Body of pancreas (tissue), 4 donors: ENCODE data around the gene HCFC1R1. TPM values are rescaled to one million over a fixed set of nuclear protein-coding genes. Genes with fewer than 3 reads are reported as not detected.
"Not testable (repeated sequence)": the region's sequence is repeated elsewhere in the genome, so short reads cannot be mapped to it uniquely, and the experiment has no call there.

Source experiments
- ATAC-seq: fragments of 150-250 bp; one replicate; pipeline ENCODE4 v1.9.1; 2016
- DNase-seq, 4 donors: peaks; one replicate each; pipeline ENCODE4 v3.0.0-alpha.2; 2019
- H3K27ac ChIP-seq, 4 donors: fragments of 200-600 bp; sonication (generic); 1 replicate in 3 of 4; 2 replicates in 1 of 4; pipeline versions ENCODE4 v1.5.1 to v1.6.1; 2016 to 2019; ENCODE audit warnings: mild to moderate bottlenecking in 1 of 4, mixed read lengths in 1 of 4, moderate library complexity in 1 of 4
- H3K27me3 ChIP-seq, 2 donors: fragments of 200-600 bp; sonication (generic); one replicate each; pipeline ENCODE4 v1.6.0; 2016; ENCODE audit warnings: mild to moderate bottlenecking in 1 of 2
- H3K36me3 ChIP-seq, 2 donors: fragments of 200-600 bp; sonication (generic); replicated peaks in 1 of 2; 2 replicates each; pipeline ENCODE4 v1.5.1; 2016; ENCODE audit warnings: low read depth in 2 of 2; ENCODE audit not compliant: insufficient read depth in 1 of 2
- H3K4me1 ChIP-seq: fragments of 200-600 bp; sonication (generic); one replicate; pipeline ENCODE4 v1.6.0; 2016
- H3K4me3 ChIP-seq, 2 donors: fragments of 200-600 bp; sonication (generic); 1 replicate in 1 of 2; 2 replicates in 1 of 2; pipeline ENCODE4 v1.5.1; 2016 to 2019
- H3K9me3 ChIP-seq, 3 donors: fragments of 200-600 bp; sonication (generic); 1 replicate in 2 of 3; 2 replicates in 1 of 3; pipeline ENCODE4 v1.5.1; 2016
- POLR2A ChIP-seq, 3 donors: fragments of 450-650 bp; IDR thresholded peaks; one replicate each; pipeline ENCODE4 v1.6.1; 2016; ENCODE audit warnings: antibody characterized with exemption in 3 of 3, mild to moderate bottlenecking in 2 of 3
- WGBS, 2 donors: methylation state at CpG; one replicate each; pipeline ENCODE4 v1.1.5; 2017; 5-methylcytosine and 5-hydroxymethylcytosine counted together
- intact Hi-C: fragments of 100-400 bp; cut with DNase I; formaldehyde crosslinking; loops from one replicate; pipeline ENCODE4 v1.15.1; 2023
- total RNA-seq, 2 donors: library from RNA; depleted of rRNA; stranded (reverse); fragments of >200 nt; gene quantifications; one replicate each; pipeline ENCODE4 v1.1.0, GENCODE V29; 2016
- TF ChIP-seq, protein P1 (sequence below), 7 experiments: fragments of 450-650 bp in 4 of 7; fragments of 200-600 bp in 3 of 7; sonication (generic) in 3 of 7; IDR thresholded peaks; one replicate each; pipeline ENCODE4 v1.5.1; 2016 to 2019; ENCODE audit warnings: antibody characterized with exemption in 7 of 7

HCFC1R1 gene, protein sequence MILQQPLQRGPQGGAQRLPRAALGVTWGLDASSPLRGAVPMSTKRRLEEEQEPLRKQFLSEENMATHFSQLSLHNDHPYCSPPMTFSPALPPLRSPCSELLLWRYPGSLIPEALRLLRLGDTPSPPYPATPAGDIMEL
- total RNA-seq: 10 to 100 TPM in 1 of 2 donors, 1 to 10 TPM in 1; 6.9 to 15.3 TPM

DNA sequence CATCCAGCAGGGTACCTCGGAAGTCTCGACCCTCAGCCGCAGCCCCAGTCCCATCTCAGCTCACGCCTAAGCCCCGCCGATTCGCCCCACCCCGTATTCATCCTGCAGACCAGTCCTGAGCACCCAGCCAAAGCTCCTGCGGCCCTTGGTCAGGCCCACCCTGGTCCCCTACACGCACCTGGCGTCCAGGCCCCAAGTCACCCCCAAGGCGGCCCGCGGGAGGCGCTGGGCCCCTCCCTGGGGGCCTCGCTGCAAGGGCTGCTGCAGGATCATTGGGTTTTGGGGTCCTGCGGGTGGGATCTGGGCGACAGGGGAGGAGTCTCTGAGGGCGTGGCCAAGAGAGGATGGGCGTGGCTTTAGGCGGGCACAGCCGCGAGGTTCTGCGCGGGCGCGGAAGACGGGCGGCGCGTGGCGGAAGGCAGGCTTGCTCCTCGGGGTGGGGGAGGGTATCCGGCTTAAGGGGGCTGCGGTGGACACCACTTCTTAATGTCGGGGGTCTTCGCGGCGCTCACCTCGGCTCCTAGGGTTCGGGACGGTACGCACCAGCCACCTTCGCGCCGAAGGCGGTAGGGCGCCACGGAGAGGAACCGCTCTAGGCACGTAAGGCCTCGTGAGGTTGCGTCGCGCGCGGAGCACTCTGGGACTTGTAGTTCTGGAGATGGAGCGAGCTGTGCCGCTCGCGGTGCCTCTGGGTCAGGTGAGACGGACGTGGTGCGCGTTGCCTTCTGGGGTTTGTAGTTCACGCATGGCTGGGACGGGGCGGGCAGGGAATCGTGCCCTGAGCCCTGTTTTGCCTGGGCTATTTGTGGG is at the start of gene HCFC1R1, which contains the start of gene THOC6:
Gene HCFC1R1 (minus strand): TSS at position 274 of the 810 bp plus-strand sequence. CDS start 1 bp downstream, at position 273.
Gene THOC6 (plus strand): TSS at position 367 of the 810 bp plus-strand sequence. CDS start 292 bp downstream, at position 659.
- H3K4me3 ChIP-seq: peak within 1 kb of the TSS in 1 of 2 donors; percentile 16
- WGBS, 2 donors: 1% methylated on average over 19 to 55 of the region's 69 CpGs
- TF ChIP-seq, protein P1, sequence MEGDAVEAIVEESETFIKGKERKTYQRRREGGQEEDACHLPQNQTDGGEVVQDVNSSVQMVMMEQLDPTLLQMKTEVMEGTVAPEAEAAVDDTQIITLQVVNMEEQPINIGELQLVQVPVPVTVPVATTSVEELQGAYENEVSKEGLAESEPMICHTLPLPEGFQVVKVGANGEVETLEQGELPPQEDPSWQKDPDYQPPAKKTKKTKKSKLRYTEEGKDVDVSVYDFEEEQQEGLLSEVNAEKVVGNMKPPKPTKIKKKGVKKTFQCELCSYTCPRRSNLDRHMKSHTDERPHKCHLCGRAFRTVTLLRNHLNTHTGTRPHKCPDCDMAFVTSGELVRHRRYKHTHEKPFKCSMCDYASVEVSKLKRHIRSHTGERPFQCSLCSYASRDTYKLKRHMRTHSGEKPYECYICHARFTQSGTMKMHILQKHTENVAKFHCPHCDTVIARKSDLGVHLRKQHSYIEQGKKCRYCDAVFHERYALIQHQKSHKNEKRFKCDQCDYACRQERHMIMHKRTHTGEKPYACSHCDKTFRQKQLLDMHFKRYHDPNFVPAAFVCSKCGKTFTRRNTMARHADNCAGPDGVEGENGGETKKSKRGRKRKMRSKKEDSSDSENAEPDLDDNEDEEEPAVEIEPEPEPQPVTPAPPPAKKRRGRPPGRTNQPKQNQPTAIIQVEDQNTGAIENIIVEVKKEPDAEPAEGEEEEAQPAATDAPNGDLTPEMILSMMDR (IDR thresholded peaks at IDR 0.05): no peak
- peak; percentile 85 to 88 (median 87) for TF ChIP-seq POLR2A (IDR thresholded peaks at IDR 0.05)
- intact Hi-C loops: no loop called here
- H3K4me1 ChIP-seq: peaks cover 73% of the 10 kb centered on the region
- ATAC-seq (peak; percentile 60), DNase-seq (peak; percentile 98 to 99 (median 99))
- no peaks in the 10 kb centered on the region for H3K27me3 ChIP-seq
- H3K36me3 ChIP-seq: peaks cover 0 to 5% of the 10 kb centered on the region in 2 donors
- peak within 1 kb of the TSS; percentile 98 to 100 (median 100) for H3K27ac ChIP-seq
- no peaks in the 10 kb centered on the region for H3K9me3 ChIP-seq

DNA sequence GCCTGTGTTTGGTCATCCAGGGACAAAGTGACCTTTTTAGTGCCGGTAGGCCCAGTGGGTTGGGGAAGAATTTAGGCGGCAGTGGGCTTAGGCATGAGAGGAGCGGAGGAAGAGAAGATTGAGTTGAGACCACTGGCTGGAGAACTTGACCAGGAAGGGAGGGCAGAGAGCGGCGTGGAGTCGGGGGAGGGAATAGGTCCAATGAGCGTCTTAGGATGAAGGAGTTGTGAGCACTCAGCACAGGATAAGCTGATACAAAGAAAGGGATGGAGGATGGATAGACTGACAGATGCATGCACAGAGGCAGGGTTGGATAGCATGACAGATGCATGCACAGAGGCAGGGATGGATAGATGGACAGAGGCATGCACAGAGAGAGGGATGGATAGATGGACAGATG is 49.7 kb upstream of the HCFC1R1 start:
- no peaks in the 10 kb centered on the region for H3K27me3 ChIP-seq
- intact Hi-C loops: no loop called here
- H3K4me3 ChIP-seq: no peak overlapping the region
- peaks cover 12% of the 10 kb centered on the region for H3K4me1 ChIP-seq
- H3K36me3 ChIP-seq: peaks cover 4 to 5% of the 10 kb centered on the region in 2 donors
- ATAC-seq (no peak), DNase-seq (no peak)
- 80 to 83% methylated on average over 7 of the region's 7 CpGs for WGBS, 2 donors
- TF ChIP-seq, protein P1 (IDR thresholded peaks at IDR 0.05): no peak
- no peak overlapping the region for H3K27ac ChIP-seq
- no peaks in the 10 kb centered on the region for H3K9me3 ChIP-seq

DNA sequence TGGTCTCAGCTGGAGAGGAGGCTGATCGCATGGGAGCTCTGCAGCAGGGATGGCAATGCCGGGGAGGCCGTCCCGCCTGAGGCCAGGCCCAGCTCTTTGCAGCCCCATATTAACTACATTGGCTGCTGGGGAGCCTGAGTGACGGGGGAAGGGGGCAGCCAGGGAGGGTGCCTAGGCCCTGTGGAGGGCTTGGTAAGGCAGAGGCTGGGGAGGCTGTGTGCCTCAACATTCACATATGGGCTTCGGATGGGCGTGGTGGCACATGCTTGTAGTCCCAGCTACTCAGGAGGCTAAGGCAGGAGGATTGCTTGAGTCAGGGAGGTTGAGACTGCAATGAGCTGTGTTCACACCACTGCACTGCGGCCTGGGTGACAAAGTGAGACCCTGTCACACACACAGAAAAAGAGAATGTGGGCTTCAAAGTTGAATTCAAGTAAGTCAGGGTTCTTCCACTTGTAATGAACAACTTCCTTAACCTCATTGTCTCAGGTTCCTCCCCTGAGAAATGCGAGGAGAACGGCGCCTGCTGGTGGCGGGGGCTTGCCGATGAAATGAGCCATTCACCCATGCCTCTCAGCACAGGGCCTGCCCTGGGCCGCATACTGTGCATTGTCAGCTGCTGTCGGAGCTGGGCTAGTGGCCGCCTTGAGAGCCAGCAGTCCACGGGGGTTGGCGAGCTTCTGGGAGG is 49.0 kb upstream of the HCFC1R1 start:
- 39 to 54% methylated on average over 7 to 9 of the region's 18 CpGs for WGBS, 2 donors
- DNase-seq (peak in 1 of 4 donors; percentile 43), ATAC-seq (peak; percentile 30)
- H3K36me3 ChIP-seq, intact Hi-C loops, H3K27me3 ChIP-seq, H3K27ac ChIP-seq, H3K9me3 ChIP-seq, H3K4me3 ChIP-seq: not testable (repeated sequence)
- H3K4me1 ChIP-seq: peaks cover 12% of the 10 kb centered on the region
- TF ChIP-seq, protein P1 (IDR thresholded peaks at IDR 0.05): peak in 1 of 7 experiments; percentile 32

DNA sequence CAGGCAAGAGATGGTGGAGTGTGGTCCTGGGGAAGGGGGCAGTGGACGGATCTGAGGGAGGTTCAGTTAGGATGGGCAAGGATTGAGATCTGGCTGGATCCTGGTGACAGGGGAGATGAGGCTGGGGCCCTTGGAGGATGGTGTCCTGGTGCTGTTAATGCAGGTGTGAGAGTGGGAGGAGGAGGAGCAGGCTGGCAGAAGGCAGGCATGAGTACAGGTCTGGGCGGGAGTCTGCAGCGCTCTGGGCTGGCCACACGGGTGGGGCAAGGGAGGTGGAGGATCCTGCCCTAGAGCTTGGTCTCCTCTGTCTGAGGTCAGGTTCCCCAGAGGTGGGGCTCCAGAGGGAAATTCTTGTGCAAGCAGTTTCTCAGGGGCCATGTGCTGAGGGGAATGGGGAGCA is 48.4 kb upstream of the HCFC1R1 start:
- H3K36me3 ChIP-seq, H3K4me3 ChIP-seq, DNase-seq, H3K9me3 ChIP-seq, intact Hi-C loops, H3K27ac ChIP-seq, H3K27me3 ChIP-seq: not testable (repeated sequence)
- WGBS, 2 donors: 47 to 60% methylated on average over 1 to 4 of the region's 4 CpGs
- H3K4me1 ChIP-seq: peaks cover 16% of the 10 kb centered on the region
- ATAC-seq: peak; percentile 21

DNA sequence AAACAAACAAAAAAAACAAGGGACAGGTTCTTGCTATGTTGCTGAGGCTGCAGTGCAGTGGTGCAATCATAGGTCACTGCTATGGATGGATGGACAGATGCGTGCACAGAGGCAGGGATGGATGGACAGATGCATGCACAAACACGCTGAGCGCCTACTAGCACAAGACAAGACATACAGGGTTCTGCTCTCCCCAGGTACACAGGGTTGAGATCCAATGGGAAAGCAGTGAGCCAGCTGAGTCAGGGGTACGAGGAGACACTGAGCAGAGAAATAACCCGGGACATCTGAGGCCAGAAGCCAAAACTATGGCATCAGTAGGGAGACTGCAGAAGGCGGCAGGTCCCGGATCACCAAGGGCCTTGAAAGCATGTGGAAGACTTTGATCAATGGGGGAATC is 47.9 kb upstream of the HCFC1R1 start:
- DNase-seq: no peak
- H3K36me3 ChIP-seq: peaks cover 4 to 7% of the 10 kb centered on the region in 2 donors
- no peak overlapping the region for H3K4me3 ChIP-seq
- intact Hi-C loops: no loop called here
- H3K27ac ChIP-seq: no peak overlapping the region
- WGBS, 2 donors: 51 to 67% methylated on average over 7 of the region's 7 CpGs
- H3K27me3 ChIP-seq: no peaks in the 10 kb centered on the region
- TF ChIP-seq, protein P1 (IDR thresholded peaks at IDR 0.05): no peak
- peak in 2 of 3 donors; percentile 25 to 39 for TF ChIP-seq POLR2A (IDR thresholded peaks at IDR 0.05)
- H3K9me3 ChIP-seq: no peaks in the 10 kb centered on the region
- peaks cover 21% of the 10 kb centered on the region for H3K4me1 ChIP-seq
- ATAC-seq: no peak
